Stimulated activated CD8-positive, alpha-beta memory T cell treated with anti-CD3 and anti-CD28 coated beads, Interleukin-4, amount 100 ng/mL, for 4 hours (primary cell): Measurements from ENCODE around the gene DGCR8.

Experiments
- DNase-seq, 2 donors: peaks; one replicate each; pipeline ENCODE4 v3.0.0-alpha.2; 2020; ENCODE audit warnings: low read depth in 2 of 2, low spot score in 1 of 2

DGCR8 gene

GRCh38 chr22:20123366-20124082 lies 43.5 kb downstream of the DGCR8 start:
- no peak for DNase-seq

DNA sequence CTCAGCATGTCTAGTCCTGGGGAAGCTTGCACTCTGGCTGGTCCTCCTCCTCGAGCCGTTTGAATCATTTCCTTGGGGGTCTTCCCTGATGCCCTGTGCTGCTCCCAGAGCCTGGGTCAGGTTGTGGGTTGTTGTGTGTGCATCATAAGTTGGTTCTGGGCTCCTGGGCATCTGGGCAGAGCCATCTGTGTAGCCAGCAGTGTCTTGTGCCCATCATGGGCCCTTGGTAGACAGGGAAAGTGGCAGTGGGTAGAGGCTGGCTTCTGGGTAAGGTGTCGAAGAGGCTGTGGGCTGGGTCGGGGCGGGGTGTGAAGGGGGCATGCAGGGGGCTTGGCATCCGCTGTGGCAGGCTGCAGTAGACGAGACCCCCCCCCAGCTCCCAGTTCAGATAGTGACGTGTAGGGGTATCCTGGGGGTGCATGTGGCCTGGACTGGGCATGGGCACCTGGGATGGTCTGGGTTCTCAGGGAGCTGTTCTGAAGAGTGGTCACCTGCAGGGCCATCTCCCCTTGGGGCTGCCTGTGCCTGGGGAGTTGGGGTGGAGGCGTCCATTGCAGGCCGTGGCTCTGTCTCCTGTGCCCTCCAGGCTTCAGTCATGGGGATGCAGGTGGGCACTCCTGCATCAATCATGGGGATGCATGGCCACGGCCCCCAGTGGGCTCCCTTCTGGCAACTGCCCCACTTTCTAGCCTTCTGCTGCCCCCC lies 44.2 kb downstream of the DGCR8 start:
- no peak for DNase-seq

GRCh38 chr22:20125201-20126174 lies 45.4 kb downstream of the DGCR8 start:
- no peak for DNase-seq

- DNase-seq, result no peak
These were observed 46.4 kb downstream of the DGCR8 start for GRCh38 chr22:20126284-20127029.

DNA sequence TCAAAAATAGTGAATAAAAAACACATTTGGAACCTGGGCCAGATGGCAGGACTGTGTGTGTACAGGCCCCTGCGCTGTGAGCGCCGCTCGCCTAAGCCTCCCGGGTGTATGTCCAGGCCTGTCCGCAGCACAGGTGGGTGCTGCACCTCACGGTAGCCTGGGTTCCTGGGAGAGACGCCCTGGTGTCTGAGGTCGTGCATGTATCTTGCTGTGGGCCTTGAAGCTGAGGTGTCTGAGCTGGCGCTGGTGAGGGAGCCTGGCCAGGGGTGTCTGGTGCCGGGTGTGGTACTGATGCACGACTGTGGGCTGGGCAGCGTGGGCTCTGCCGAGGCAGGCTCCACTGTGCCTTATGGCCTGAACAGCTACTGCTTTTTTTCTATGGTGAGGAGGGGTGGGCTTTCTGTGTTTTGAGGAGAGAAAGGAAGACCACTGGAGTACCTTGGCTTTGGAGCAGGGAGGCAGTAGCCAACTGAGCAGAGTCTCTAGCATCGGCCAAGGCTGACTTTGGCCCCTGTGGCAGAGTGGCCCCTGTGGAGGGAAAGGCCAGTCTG lies 47.4 kb downstream of the DGCR8 start:
- no peak for DNase-seq

GRCh38 chr22:20127869-20128618 lies 48.0 kb downstream of the DGCR8 start:
- DNase-seq, result no peak

DNA sequence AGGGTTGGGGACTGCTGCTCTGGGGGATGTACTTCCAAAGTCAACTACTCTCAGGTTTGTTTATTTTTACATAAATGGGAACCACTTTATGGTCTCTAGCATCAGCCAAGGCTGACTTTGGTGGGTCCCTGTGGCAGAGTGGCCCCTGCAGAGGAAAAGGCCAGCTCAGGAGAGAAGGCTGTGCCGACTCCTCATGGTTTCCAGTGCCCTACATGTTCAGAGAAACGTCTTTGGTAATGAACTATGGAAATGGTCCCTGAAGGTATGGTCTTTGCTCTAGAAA lies 48.5 kb downstream of the DGCR8 start:
- no peak for DNase-seq

DNA sequence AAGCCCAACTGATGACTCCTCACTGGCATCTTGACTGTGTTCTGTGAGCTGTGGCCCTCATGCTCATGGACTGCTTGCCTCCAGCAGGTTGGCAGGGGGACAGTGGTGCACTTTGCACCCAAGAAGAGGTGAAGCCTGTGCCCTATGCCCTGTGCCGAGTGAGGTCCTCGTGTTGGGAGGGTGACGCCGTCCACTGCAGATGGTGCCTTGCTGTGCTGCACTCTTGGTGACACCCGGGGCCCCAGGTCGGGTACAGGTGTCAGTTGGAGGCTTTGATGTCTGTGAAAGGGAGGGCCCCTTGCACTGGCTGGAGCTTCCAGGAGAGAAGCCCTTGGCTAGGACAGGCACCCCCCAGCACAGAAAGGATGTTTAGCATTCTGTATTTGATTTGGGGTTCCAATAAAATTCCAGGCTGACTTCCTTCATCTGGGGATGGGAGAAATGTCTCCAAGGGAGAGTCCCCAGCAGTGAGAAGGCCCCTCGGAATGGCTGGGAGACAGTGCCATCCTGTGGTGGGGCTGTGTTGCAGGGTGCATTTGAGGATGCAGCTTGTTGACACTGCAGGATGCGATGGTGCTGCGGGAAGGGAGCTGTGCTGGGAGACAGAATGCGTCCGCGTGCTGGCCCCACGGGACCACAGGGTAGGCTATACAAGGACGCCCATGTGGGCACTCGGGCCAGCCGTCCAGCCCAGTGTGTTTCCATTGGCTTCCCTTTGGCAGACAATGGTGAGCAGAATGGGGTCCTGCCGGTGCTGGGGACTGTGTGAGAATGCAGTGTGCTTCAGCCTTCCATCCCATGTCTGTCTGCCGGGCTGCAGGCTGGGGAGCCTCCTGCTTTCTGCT lies 49.1 kb downstream of the DGCR8 start:
- no peak for DNase-seq

DNA sequence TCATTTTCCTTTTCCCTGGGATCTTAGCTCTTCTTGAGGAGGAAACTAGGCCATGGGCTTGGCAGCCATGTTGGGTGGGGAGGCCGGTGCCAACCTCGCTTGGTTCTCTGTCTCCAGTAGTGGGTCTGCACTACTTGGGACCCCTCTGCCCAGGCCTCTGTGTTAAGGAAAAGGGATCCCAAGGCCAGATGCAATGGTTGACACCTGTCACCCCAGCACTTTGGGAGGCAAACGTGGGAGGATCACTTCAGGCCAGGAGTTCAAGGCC lies 49.6 kb downstream of the DGCR8 start:
- DNase-seq, result no peak

DNA sequence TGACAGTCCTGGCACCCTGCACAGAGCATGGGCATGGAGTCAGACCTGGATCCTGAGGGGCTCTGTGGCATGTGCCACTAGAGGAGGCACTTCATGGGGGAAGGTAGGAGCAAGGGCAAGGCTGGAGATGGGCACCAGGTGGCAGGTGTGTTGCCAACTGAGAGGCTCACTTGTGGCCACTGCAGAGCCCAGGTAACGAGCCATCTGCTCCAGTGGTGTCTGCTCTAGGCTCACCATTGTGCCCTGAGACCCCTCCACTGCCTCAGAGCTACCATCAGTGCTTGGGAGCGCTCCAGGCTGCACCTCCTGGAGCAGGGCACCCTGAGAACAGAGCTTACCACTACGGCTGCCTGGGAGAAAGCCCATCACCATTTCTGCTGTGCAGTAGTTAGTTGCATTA lies 50.3 kb downstream of the DGCR8 start:
- DNase-seq, result no peak

DNA sequence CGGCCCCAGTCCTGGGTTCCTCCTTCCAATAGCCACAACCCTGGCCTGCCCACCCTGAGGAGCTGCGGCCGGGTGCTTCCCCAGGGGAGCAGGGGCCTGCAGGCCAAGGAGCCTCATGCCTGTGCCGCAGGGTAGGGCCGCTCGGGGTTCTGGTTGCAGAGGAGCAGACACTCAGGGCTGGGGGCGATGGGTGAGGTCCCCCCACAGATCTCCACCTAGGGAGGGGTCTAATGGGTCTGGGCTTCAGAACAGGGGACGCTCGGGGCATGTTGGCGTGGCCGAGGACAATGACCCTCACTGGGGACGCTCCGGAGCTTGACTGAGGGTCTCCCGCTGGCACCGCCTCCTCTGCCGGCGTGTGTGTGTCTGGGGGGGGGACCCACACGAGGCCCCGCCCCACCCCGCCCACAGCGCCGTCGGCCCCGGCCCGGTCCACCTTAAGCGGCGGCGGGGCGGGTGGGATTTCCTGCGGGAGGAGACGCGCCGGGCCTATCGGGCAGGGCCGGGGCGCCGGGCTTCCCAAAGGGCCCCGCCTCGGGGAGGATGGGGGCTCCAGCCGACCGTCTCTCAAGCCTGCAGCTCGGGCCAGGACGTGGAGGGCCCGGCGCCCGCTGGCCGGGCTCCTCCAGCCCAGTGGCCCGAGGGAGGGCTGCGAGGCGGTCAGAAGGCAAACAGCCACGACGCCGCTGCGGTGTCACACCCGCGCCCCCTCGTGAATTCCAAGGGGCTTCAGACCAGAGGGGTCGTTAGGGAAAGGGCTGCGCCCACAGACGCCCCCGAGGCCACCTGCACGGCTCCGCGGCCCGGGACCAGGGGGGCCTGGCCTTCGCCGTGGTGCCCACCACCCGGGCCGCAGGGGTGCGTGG lies 50.9 kb downstream of the DGCR8 start:
- peak; percentile 43 to 69 for DNase-seq

- no peak for DNase-seq
These were observed 51.5 kb downstream of the DGCR8 start, which contains the start of gene ZDHHC8 for GRCh38 chr22:20131597-20131858. Gene ZDHHC8, plus strand, starts transcription at chr22:20131804. Its CDS starts 144 bp downstream, at chr22:20131948.

- no peak for DNase-seq
These were observed 52.0 kb downstream of the DGCR8 start for GRCh38 chr22:20131859-20132685.

DNA sequence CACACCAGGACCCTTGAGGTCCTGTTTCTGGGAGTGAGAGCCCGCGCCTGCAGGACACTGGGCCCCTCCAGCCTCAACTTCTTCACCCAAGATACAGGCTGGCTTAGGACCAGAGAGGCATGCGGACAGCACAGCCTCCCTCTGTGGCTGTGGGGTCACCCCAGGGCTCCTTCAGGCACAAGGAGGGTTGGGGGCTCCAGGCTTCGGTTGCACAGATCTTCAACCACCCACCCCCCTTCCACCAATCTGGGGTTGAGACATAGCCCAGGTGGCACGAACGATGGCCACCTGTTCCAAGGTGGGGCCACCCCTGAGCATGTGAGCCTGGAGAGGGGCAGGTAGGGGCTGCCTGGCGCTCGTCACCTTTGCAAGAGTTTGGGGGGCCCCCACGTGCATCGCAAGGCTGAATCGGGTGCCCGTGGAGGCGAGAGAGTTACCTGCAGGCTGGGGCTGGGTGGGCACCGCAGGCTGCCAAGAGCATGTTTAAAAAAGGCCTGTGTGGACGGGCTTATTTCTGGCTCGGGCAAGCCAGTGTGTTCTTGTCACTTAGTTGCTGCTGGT lies 52.7 kb downstream of the DGCR8 start:
- no peak for DNase-seq

GRCh38 chr22:20133930-20134549 lies 54.0 kb downstream of the DGCR8 start:
- DNase-seq, result no peak

DNA sequence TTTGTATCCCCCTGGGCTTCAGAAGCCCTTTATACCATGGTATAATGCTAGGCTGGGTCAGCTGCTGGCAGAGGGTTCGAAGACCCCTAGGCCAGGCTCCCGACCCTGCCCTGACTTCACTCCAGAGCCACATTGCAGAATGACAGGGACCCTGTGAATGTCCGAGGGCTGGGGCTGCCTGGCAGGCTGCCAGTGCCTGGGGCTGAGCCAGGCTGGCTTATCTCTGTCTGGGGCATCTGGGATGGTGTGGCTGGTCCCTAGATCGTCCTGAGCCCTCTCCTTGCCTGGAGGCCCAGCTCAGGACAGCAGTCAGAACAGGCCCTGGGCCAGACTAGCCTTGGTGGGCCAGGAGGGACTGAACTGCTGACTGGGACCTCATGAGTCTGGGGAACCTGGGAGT lies 55.2 kb downstream of the DGCR8 start:
- no peak for DNase-seq
